ENCODE data around the gene NMUR1.
"Not testable (repeated sequence)": the region's sequence is repeated elsewhere in the genome, so short reads cannot be mapped to it uniquely, and the experiment has no call there.

Gene NMUR1, protein sequence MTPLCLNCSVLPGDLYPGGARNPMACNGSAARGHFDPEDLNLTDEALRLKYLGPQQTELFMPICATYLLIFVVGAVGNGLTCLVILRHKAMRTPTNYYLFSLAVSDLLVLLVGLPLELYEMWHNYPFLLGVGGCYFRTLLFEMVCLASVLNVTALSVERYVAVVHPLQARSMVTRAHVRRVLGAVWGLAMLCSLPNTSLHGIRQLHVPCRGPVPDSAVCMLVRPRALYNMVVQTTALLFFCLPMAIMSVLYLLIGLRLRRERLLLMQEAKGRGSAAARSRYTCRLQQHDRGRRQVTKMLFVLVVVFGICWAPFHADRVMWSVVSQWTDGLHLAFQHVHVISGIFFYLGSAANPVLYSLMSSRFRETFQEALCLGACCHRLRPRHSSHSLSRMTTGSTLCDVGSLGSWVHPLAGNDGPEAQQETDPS

DNA sequence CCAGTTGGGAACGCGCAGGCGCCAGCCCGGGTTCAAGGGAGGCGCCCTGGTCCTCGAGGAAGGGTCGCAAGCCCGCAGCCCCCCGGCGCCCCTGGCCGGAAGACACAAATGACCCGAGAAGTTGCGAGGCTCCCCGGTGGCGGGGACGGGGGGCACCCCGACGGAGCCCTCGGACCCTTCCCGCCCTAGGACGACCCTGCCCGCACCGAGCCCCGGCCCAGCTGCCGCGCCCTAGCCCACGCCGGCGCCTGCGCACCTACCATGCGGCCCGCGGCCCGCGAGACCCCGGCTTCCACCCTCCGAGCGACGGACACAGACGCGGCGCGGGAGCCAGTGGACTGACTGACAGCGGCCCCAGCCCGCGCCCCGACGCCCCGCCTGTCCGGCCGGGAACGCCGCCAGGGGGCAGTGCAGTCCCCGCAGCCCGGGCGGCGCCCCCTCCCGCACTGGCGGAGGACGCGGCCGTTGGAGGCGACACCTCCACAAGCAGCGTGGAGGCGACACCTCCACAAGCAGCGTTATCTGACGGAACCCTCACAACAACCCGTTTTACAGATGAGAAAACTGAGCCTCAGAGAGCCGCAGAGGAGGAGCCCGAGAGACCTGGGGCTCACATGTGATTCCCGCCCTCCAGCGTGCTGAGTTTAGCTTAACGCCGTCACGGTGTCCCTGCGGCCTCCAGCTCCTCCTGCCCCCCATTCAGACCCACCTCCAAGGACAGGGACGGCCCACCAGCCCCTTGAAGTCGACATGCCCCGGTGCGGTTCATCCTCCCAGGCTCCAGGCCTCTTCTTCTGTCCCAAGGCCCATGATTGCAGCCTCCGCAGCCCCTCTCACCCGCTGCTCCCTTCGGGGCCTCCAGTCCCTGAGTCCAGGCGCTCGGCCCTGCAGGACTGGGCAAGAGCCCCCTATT is at the start of gene NMUR1:
Gene NMUR1, minus strand, starts transcription at position 347 of the 913 bp plus-strand sequence. Its CDS starts 84 bp downstream, at position 263.
- DNase-seq (ENCODE audit: low spot score): peak; percentile 76

DNA sequence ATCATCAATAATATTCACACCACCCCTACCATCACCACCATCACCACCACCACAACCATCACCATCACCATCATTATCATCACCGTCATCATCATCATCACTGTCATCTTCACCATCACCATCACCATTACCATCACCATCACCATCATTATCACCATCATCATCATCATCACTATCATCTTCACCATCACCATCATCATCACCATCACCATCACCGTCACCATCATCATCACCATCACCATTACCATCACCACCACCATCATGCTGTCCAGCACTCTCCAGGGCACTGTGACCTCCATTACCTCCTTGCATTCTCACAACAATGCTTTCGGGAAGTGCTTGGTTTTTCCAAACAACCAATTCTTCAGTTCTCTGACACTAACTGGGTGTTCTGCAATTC is 49.3 kb upstream of the NMUR1 start:
- no peak for DNase-seq (ENCODE audit: low spot score)

DNA sequence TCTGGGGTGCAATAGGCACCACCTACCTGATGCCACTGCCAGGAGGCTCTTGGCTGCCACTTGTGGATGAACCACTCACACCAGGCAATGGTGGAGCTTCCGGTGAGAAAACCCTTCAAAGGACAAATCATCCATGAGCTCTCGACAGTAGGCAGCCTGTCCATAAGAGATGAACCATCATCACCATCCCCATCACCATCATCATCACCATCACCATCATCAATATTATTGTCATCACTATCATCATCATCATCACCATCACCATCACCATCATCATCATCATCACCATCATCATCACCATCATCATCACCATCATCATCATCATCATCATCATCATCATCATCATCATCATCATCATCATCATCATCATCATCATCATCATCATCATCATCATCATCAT is 48.4 kb upstream of the NMUR1 start:
- DNase-seq (ENCODE audit: low spot score): not testable (repeated sequence)

DNA sequence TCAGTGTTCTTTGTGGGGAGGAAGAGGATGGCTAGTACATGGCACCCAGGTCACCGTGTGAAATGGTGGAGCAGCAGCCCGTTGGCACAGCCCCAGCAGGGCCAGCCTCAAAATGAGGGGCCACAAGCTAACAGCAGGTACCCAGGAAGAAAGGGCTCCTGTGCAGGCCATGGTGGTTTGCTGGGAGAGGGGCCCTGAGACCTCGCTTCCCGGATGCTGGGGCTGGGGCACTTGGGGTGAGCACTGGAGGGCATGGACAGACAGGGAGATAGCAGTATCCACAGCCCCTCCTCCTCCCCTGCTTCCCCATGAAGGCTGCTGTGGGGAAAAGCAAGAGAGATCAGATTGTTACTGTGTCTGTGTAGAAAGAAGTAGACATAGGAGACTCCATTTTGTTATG is 46.2 kb upstream of the NMUR1 start:
- no peak for DNase-seq (ENCODE audit: low spot score)

DNA sequence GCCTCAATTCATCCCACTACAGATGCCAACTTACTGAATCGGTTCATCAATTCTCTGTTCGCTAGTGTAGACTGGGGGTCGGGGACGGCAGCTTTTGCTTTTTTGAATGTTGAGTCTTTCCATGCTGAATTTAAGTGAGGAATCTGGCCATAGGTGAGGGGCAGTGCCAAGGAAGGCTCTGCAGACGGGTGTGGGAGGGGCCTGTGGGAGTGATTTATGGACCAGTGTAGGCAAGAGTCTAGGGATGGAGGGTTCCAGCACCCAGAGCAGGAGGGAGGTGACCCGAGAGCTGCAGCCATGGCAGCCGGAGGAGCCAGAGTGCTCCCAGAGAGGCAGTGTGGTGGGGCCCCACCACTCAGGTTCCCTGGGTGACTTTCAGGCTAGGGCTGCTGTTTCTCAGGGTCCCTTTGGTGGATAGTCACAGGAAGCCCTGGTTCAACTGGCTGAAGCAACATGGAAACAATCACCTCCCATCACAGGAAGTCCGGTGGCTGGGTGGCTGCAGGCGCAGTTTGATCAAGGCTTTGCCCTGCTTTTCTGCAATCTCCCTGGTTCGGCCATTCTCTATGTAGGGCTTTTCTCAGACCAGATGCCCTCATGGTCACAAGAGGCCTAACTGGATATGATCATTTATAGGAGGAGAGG is 45.5 kb upstream of the NMUR1 start:
- no peak for DNase-seq (ENCODE audit: low spot score)

DNA sequence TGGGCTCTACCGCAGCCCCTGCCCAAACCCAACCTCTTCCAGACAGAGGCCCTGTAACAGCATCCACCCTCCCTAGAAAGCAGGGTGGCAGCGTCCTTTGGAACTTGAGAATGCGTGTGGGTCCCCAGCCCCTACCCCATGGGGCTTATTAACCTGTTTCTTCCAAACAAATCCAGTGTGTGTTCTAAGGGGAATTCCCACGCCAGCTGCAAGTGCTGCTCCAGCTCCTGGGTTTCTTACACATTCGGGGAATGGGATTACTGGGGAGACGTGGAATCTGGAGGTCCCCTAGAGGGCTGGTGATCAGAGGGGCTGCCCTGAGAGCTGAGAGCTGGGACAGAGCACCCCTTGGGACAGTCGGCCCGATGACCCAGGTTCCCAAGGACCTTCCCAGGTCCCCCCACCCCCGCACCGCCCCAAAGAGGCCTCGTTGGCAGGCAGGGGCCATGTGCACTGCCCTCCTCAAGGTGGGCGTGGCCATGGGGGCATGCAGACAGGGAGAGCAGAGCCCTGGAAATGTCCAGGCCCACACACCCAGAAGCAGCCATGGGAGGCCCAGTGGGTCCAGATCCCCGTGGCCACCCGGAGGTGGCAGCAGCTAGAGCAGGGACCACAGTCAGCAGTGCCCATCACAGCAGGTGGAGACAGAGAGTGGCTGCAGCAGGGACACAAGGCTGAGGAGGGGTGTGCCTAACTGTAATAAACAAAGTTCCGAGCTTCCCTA is 43.6 kb upstream of the NMUR1 start:
- no peak for DNase-seq (ENCODE audit: low spot score)

DNA sequence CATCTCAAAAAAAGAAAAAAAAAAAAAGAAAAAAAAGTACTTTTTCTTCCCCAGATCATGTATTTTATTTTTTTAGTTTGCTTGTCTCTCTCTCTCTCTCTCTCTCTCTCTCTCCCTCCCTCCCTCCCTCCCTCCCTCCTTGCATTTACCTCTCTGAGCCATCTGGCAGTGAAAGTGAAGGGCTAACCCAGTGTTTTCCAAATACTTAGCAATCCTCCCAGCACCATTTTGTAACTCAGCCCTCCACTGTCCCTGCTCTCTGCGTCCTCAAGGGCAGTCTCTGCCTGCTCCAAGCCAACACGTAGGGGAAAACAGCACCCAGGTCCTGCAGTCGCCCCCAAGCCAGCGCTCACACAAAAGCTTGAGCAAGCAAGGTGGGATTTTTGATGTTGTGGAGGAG is 42.9 kb upstream of the NMUR1 start:
- no peak for DNase-seq (ENCODE audit: low spot score)

DNA sequence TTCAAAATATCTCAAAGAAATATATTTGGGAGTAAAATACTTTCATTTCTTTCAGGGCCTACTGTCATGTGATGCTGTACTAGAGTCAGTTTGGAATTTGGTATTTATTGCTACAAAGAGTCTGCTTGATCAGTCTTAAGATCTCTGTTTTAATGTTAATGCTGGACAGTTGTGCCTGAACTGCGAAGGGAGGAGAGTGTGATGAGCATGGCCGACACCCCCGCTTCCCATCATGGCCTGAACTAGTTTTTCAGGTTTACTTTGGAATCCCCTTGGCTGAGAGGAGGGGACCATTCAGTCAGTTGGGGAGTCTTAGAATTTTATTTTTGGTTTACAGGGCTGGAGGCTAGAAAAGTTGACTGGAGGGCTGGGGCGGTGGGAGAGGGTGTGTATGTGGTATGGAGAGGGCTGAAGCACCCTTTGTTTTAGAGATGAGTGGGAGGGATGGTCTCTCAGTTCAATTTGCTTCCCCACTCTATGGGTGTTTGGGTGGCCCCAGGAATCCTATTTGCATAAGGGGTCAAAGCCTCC is 41.5 kb upstream of the NMUR1 start:
- no peak for DNase-seq (ENCODE audit: low spot score)

DNA sequence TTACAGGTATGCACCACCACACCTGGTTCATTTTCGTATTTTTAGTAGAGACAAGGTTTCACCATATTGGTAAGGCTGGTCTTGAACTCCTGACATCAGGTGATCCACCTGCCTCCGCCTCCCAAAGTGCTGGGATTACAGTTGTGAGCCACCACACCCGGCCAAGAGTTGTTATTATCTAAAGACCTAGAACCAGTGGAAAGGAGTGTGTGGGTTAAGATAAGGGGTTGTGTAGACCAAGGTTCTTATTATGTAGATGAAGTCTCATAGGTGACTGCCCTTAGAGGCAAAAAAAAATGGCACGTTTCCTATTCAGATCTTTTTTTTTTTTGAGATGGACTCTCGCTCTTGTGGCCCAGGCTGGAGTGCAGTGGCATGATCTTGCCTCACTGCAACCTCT is 40.7 kb upstream of the NMUR1 start:
- DNase-seq (ENCODE audit: low spot score): not testable (repeated sequence)

DNA sequence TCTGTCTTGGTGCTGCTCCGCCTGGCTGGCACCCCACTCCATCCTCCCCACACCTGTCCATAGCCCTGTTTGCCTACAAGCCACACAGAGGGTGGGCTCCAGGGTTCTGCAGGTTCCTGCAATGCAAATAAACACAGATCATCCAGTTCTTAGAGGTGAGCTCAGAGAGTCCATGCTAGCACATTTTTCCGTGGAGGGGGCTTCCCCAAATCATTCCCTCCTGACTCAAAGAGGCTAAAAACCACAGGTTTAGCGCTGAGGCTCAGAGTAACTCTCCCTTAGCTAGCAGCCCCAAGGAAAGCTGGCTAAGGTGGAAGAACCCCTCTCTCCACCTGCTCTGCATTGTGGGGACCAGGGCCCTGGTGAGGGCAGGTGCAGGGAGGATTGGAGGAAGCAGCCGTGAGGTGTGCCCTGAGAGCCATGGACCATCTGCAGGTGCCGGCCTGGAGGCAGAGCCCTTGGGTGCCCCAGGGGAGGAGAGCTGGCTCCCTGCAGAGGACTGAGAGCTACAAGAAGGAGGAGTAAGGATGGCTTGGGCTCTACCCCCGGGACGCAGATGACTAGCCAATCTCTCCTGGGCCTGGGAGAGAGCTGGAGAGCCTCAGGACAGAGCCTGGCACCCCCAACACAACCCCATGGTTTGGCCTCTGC is 38.7 kb upstream of the NMUR1 start:
- no peak for DNase-seq (ENCODE audit: low spot score)

DNA sequence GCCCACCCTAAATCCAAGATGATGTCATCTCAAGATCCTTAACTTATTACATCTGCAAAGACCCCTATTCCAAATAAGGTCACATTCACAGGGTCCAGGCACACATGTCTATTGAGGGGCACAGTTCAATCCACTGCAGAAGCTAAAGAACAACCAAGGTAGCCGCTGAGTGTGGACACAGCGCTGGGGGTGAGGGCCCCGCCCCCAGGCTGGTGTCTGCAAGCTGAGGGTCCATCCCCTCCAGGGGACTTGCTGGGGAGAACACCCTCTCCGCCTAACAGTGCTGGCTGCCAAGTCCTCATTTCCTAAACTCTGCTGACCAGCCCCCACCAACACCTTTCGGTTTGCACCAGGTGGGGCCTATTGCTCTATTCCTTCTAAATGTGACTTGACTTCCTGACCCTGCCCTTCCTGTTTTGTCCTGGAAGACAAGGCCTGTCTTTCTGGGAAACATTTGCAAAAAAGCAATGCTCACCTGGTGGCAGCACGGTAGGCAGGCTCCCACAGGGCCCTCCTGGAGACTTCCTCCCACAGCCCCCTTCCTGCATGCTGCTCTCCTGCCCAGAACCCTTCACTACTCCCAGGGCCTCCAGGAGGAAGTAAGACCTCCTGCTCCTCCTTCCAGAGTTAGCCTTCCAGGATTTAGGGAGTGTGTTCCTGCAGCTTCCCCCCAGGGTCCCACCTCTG is 38.0 kb upstream of the NMUR1 start:
- no peak for DNase-seq (ENCODE audit: low spot score)

DNA sequence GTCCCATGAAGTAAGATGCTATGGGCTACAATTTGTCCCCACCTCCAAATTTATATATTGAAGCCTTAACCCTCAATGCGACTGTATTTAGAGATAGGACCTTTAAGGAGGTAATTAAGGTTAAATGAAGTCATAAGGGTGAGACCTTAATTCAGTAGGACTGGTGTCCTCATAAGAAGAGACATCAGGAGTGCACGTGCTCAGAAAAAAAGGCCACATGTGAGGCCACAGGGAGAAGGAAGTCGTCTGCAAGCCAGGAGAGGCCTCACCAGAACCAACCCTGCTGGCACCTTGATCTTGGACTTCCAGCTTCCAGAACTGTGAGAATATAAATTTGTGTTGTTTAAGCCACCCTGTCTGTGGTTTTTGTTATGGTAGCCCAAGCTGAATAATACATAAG is 36.9 kb upstream of the NMUR1 start:
- no peak for DNase-seq (ENCODE audit: low spot score)

DNA sequence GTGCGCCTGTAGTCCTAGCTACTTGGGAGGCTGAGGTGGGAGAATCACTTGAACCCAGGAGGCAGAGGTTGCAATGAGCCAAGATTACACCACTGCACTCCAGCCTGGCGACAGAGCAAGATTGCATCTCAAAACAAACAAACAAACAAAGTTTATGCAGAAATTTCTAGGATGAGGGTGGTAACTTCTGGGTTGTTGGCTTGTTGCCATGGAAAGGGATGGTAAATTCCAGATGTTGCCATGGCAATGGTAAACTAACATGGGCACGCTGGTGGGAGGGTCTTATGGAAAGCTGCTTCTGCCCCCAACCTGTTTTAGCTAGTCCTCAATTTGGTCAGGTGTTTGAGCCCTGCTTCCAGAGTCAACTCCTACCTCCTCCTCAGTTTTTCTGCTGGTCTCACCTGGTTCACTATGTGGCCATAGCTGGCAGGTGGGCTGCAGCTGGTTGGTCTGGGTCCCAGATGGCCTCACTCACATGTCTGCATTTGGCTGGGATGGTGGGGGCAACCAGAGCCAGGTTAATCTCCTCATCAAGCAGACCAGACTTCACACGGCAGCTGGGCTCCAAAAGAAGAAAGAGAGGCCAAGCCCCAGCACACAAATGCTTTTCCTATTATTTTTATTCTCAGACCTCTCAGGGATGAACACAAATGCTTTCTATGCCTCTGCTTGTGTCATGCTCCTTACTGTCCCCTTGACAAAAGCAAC is 35.8 kb upstream of the NMUR1 start:
- DNase-seq (ENCODE audit: low spot score): no peak

DNA sequence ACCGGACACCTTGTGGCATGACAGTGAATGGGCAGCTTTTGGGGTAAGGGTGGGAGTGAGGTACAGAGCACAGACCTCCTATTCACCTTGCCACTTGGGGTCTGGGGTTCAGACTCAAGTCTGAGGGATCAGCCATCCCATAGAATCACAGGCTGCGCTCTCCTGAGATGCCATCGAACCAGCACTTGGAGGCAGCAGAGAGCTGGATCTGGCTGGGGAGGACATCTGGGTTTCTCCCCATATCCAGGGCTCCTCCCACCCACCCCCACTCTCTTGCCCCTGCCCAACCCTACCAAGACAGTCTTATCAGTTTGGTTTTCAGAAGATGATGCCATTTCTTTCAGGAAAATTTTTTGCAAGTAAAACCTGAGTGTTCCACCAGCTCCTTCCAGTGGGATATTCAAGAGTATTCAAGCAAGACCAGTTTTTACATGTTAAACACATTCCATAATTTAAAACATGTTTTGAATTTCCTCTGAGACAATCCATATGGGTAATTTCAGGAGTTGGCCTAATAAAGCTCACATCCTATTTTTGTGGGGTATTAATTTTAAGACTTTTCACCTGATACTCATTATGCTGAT is 33.2 kb upstream of the NMUR1 start:
- DNase-seq (ENCODE audit: low spot score): peak; percentile 67

DNA sequence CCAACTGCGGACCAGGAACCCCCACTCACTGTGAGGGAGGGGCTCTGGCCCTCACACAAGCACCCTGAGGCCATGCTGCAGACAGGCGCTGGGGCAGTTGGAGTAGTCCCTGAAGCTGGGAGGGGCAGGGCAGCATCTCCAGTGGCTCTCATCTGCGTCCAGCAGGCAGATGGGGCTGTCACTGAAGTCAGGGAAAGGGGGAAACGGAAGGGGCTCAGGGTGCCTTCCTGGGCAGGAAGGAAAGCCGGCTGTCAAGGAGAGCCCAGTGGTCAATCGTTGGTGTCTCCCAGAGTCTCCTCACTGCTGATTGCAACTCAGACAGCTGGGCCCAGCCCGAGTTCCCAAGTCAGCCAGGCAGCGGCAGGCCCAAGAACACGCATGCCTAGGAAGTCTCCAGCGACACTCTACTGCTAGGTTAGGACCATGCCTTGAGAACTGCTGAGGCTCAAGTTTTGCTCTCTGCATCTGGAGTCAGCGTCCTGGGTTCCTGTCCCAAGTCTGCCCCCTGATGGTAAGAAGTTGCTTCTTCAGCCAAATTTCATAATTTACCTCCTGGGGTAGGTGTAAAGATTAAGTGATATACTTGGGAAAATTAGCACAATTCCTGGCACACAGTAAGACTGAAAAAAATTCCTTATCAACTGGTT is 27.4 kb upstream of the NMUR1 start:
- DNase-seq (ENCODE audit: low spot score): peak; percentile 73

DNA sequence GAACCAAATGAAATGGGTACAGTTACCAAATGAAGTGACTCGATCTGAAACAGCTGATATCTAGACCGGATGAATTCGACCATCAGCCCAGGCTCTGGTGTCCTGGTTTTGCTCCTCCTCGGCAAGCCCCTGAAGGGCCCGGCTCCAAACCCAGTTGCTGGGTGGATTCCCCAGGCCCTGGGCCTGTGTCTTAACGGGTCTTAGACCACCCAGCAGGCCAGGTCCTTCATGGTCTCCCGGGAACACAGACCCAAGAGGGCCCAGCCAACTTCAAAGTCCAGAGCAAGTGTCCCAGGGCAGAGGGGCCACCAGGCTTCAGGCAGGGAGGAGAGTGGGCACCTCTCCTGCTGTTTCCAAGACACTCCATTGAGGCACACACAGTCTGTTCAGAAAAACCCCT is 26.7 kb upstream of the NMUR1 start:
- no peak for DNase-seq (ENCODE audit: low spot score)

DNA sequence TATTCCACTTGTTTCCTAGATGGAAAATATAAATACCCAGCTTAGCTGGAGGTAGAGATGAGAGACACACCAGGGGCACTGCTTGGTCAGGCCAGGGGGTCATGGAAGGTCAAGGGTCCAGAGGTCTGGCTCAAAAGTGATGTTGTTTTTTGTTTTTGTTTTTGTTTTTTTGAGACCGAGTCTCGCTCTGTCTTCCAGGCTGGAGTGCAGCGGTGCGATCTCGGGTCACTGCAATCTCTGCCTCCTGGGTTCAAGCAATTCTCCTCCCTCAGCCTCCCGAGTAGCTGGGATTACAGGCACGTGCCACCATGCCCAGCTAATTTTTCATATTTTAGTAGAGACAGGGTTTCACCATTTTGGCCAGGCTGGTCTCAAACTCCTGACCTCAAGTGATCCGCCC is 26.3 kb upstream of the NMUR1 start:
- not testable (repeated sequence) for DNase-seq (ENCODE audit: low spot score)

DNA sequence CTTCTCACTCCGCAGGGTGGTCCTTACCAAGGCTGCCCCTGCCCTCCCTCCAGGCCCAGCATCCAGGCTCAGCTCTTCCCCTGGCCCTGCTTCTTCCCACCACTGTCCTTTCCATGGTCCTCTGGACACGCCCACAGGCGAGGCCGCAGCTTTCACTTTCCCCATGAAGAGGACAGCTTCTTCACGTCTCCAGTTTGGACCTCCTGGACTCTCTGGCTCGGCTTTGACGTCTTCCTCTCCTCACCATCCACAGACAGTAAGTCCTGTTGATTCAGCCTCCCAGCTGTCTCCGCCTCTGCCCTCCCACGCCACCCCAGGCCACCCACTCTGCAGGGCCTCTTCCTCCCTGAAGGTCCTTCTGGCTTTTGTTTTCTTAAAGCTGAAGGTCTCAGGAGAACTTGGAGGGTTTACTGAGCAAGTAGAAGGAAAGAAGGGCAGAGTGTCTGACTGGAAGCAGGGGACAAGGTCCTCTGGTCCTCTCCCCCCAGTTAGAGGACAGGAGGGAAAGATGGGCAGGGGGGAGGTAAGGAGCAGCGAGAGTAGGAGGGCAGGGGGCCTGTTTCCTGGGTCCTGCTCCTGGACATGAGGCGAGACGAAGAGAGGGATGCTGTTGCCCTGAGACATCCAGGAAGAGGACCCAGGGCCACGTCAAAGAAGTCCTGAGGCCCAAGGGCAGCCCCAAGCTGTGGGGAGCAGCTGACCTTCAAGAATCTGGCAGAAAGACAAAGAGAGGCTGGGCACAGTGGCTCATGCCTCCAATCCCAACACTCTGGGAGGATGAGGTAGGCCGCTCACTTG is 24.7 kb upstream of the NMUR1 start:
- DNase-seq (ENCODE audit: low spot score): no peak

Measured in HuH-7 (cell line).